NT2/D1 (cell line): ENCODE measurements around the gene EXTL1.

ENCODE experiments used
- DNase-seq: peaks from one replicate; pipeline ENCODE4 v3.0.0-alpha.2; 2011; ENCODE audit warnings: low read depth, low spot score
- H3K27me3 ChIP-seq: 2 replicates; pipeline ENCODE4 v1.6.0; 2011; ENCODE audit warnings: mild to moderate bottlenecking; ENCODE audit not compliant: insufficient read length, insufficient read depth
- H3K36me3 ChIP-seq: 2 replicates; pipeline ENCODE4 v1.6.1; 2011; ENCODE audit warnings: mild to moderate bottlenecking, low read length, mixed read lengths; ENCODE audit not compliant: insufficient read depth, insufficient read length
- H3K4me1 ChIP-seq: 2 replicates; pipeline ENCODE4 v1.5.1; 2011; ENCODE audit not compliant: insufficient read depth, insufficient read length
- H3K4me3 ChIP-seq: 2 replicates; pipeline ENCODE4 v1.5.1; 2011; ENCODE audit warnings: low read depth; ENCODE audit not compliant: insufficient read length
- H3K9ac ChIP-seq: 2 replicates; pipeline ENCODE4 v1.6.0; 2011; ENCODE audit warnings: low read depth; ENCODE audit not compliant: insufficient read length
- H3K9me3 ChIP-seq: 2 replicates; pipeline ENCODE4 v1.5.1; 2011; ENCODE audit warnings: mild to moderate bottlenecking, low read length; ENCODE audit not compliant: insufficient read depth
- SUZ12 ChIP-seq: IDR thresholded peaks from 2 replicates; pipeline ENCODE4 v1.6.1; 2011; ENCODE audit not compliant: insufficient read length, insufficient read depth; ENCODE audit errors: extremely low read depth
- YY1 ChIP-seq: IDR thresholded peaks from 2 replicates; pipeline ENCODE4 v1.6.1; 2011; ENCODE audit not compliant: insufficient read length, insufficient read depth
- ZNF274 ChIP-seq: IDR thresholded peaks from 2 replicates; pipeline ENCODE4 v1.6.1; 2011; ENCODE audit warnings: mild to moderate bottlenecking, low read depth, low read length

Gene EXTL1

GRCh38 chr1:26060832-26061574, 39.4 kb downstream of the EXTL1 start:
- Histone ChIP-seq H3K36me3 (no peaks in the 10 kb centered on the region), H3K9me3 (no peaks in the 10 kb centered on the region), H3K4me3 (no peak overlapping the region), H3K4me1 (peaks cover 10% of the 10 kb centered on the region), H3K27me3 (peaks cover 4% of the 10 kb centered on the region), H3K9ac (no peak overlapping the region)
- no peak for DNase-seq
- TF ChIP-seq SUZ12 (no peak), YY1 (no peak), ZNF274 (no peak)

DNA sequence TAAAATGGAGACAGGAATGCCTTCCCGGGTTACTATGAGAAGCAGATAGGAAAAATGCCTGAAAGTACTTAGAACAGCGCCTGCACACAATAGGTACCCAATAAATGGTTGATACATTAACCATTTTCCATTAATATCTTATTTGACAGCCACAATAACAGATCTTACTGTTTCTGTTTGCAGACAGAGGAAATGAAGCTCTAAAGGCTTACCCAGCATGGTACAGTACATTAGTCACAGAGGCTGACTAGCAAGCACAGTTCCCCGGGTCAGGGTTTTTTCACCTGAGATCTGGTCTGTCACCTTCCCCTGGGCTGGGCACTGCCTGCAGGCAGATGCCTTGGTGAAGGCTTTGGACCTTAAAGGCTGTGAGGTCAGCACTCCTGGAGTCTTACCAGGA, 43.0 kb downstream of the EXTL1 start:
- Histone ChIP-seq H3K4me1 (peaks cover 27% of the 10 kb centered on the region), H3K9me3 (no peaks in the 10 kb centered on the region), H3K9ac (no peak overlapping the region), H3K27me3 (no peaks in the 10 kb centered on the region), H3K4me3 (no peak overlapping the region), H3K36me3 (no peaks in the 10 kb centered on the region)
- DNase-seq = no peak
- TF ChIP-seq SUZ12 = no peak
- no peak for TF ChIP-seq YY1
- TF ChIP-seq ZNF274 = no peak

- DNase-seq = no peak
- TF ChIP-seq SUZ12 (no peak), YY1 (no peak), ZNF274 (no peak)
- no peak overlapping the region for H3K9ac ChIP-seq
- no peaks in the 10 kb centered on the region for H3K36me3 ChIP-seq
- no peaks in the 10 kb centered on the region for H3K9me3 ChIP-seq
- H3K4me1 ChIP-seq = peaks cover 21% of the 10 kb centered on the region
- no peak overlapping the region for H3K4me3 ChIP-seq
- no peaks in the 10 kb centered on the region for H3K27me3 ChIP-seq
These were observed 44.6 kb downstream of the EXTL1 start for GRCh38 chr1:26066160-26066559.

DNA sequence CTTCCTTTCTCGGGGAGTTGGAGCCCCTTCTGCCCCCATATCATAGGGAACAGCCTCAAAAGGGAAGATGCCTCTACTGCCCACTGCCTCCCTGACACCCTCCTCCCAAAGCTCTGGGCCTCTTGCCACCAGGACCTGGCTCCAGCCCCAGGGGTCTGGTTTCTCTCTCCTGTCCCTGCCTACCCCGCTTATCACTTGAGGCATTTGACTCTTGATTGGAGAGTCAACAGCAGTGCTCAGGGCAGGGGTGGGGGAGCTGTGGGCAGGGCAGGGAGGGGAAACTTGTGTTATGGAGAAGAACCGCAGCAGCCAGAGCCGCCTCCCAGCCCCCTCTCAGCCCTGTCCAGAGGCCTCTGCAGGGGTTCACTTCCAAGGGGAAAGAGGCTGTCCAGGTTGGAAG, 45.3 kb downstream of the EXTL1 start:
- no peaks in the 10 kb centered on the region for H3K36me3 ChIP-seq
- H3K4me3 ChIP-seq = no peak overlapping the region
- H3K9me3 ChIP-seq = no peaks in the 10 kb centered on the region
- H3K27me3 ChIP-seq = no peaks in the 10 kb centered on the region
- peak; percentile 36 for DNase-seq
- peaks cover 21% of the 10 kb centered on the region for H3K4me1 ChIP-seq
- H3K9ac ChIP-seq = peak overlapping the region; percentile 45
- no peak for TF ChIP-seq ZNF274
- no peak for TF ChIP-seq YY1

GRCh38 chr1:26067432-26067911, 45.9 kb downstream of the EXTL1 start, which contains the start of gene TRIM63:
Gene TRIM63, minus strand, starts transcription at chr1:26067630. Its CDS starts 136 bp downstream, at chr1:26067494.
- H3K4me3 ChIP-seq = no peak within 1 kb of the TSS
- H3K9ac ChIP-seq = peak within 1 kb of the TSS; percentile 45
- peaks cover 21% of the 10 kb centered on the region for H3K4me1 ChIP-seq
- no peak for DNase-seq
- H3K9me3 ChIP-seq = no peaks in the 10 kb centered on the region
- no peaks in the 10 kb centered on the region for H3K36me3 ChIP-seq
- H3K27me3 ChIP-seq = no peaks in the 10 kb centered on the region
- TF ChIP-seq YY1 = no peak
- TF ChIP-seq SUZ12 = no peak
- TF ChIP-seq ZNF274 = no peak

DNA sequence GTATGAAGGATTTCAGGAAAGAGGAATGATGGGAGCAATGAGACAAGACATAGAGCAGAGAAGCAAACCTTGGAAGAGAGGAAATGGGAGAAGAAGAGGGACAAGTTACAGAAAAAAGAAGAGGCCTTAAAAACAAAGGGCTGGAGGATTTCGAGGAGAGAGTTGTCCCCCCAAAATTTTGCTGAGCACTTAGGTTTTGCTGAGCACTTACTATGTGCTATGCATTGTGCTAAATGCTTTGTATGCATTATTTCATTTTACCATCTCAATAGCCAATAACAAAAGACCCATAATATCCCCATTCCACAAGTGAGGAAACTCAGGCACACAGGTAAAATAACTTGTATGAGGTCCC, 48.3 kb downstream of the EXTL1 start:
- no peak for DNase-seq
- H3K27me3 ChIP-seq = no peaks in the 10 kb centered on the region
- H3K4me3 ChIP-seq = no peak overlapping the region
- H3K4me1 ChIP-seq = peaks cover 19% of the 10 kb centered on the region
- TF ChIP-seq ZNF274 = no peak
- no peak for TF ChIP-seq YY1
- H3K36me3 ChIP-seq = no peaks in the 10 kb centered on the region
- H3K9me3 ChIP-seq = no peaks in the 10 kb centered on the region
- H3K9ac ChIP-seq = no peak overlapping the region

GRCh38 chr1:26070296-26070962, 48.9 kb downstream of the EXTL1 start:
- no peak for DNase-seq
- no peak overlapping the region for H3K9ac ChIP-seq
- no peak overlapping the region for H3K4me3 ChIP-seq
- H3K36me3 ChIP-seq = no peaks in the 10 kb centered on the region
- H3K4me1 ChIP-seq = peaks cover 19% of the 10 kb centered on the region
- H3K27me3 ChIP-seq = no peaks in the 10 kb centered on the region
- no peaks in the 10 kb centered on the region for H3K9me3 ChIP-seq
- TF ChIP-seq ZNF274 = no peak
- TF ChIP-seq SUZ12 = no peak
- TF ChIP-seq YY1 = no peak
